ENCODE data around the gene CACTIN.

CACTIN gene

GRCh38 chr19:3618144-3618810 is 8.3 kb downstream of the CACTIN start:
- no peaks in the 10 kb centered on the region for H3K9me3 ChIP-seq (ENCODE audit: severe bottlenecking)
- DNase-seq = peak; percentile 69
- H3K36me3 ChIP-seq = peaks cover 32% of the 10 kb centered on the region
- peak; percentile 92 for TF ChIP-seq CTCF (IDR thresholded peaks at IDR 0.05; ENCODE audit: low read depth, low read length)
- H3K27me3 ChIP-seq (ENCODE audit: insufficient read depth, low read depth, severe bottlenecking) = no peaks in the 10 kb centered on the region
- H3K27ac ChIP-seq = no peak overlapping the region
- H3K4me3 ChIP-seq (ENCODE audit: low read depth, low read length) = no peak overlapping the region

GRCh38 chr19:3617463-3617862 is 9.1 kb downstream of the CACTIN start:
- Histone ChIP-seq H3K27ac (no peak overlapping the region), H3K4me3 (ENCODE audit: low read depth, low read length) (no peak overlapping the region), H3K36me3 (peaks cover 30% of the 10 kb centered on the region), H3K9me3 (ENCODE audit: severe bottlenecking) (no peaks in the 10 kb centered on the region), H3K27me3 (ENCODE audit: insufficient read depth, low read depth, severe bottlenecking) (no peaks in the 10 kb centered on the region)
- no peak for TF ChIP-seq CTCF (IDR thresholded peaks at IDR 0.05; ENCODE audit: low read depth, low read length)
- no peak for DNase-seq

- TF ChIP-seq CTCF (IDR thresholded peaks at IDR 0.05; ENCODE audit: low read depth, low read length) = no peak
- Histone ChIP-seq H3K4me3 (ENCODE audit: low read depth, low read length) (no peak overlapping the region), H3K36me3 (peaks cover 31% of the 10 kb centered on the region), H3K27me3 (ENCODE audit: insufficient read depth, low read depth, severe bottlenecking) (no peaks in the 10 kb centered on the region), H3K9me3 (ENCODE audit: severe bottlenecking) (no peaks in the 10 kb centered on the region), H3K27ac (no peak overlapping the region)
- no peak for DNase-seq
These were observed 11.0 kb downstream of the CACTIN start for GRCh38 chr19:3615524-3616135.

GRCh38 chr19:3614858-3615505 is 11.6 kb downstream of the CACTIN start:
- no peak overlapping the region for H3K27ac ChIP-seq
- H3K36me3 ChIP-seq = peaks cover 29% of the 10 kb centered on the region
- no peaks in the 10 kb centered on the region for H3K9me3 ChIP-seq (ENCODE audit: severe bottlenecking)
- TF ChIP-seq CTCF (IDR thresholded peaks at IDR 0.05; ENCODE audit: low read depth, low read length) = no peak
- H3K27me3 ChIP-seq (ENCODE audit: insufficient read depth, low read depth, severe bottlenecking) = no peaks in the 10 kb centered on the region
- no peak for DNase-seq
- no peak overlapping the region for H3K4me3 ChIP-seq (ENCODE audit: low read depth, low read length)

GRCh38 chr19:3613818-3614661 is 12.6 kb downstream of the CACTIN start:
- H3K27me3 ChIP-seq (ENCODE audit: insufficient read depth, low read depth, severe bottlenecking) = no peaks in the 10 kb centered on the region
- DNase-seq = no peak
- peaks cover 29% of the 10 kb centered on the region for H3K36me3 ChIP-seq
- no peak overlapping the region for H3K4me3 ChIP-seq (ENCODE audit: low read depth, low read length)
- H3K27ac ChIP-seq = no peak overlapping the region
- no peak for TF ChIP-seq CTCF (IDR thresholded peaks at IDR 0.05; ENCODE audit: low read depth, low read length)
- H3K9me3 ChIP-seq (ENCODE audit: severe bottlenecking) = no peaks in the 10 kb centered on the region
